Measurements from ENCODE around the gene TTC12. TPM values are rescaled to one million over a fixed set of nuclear protein-coding genes. Genes with fewer than 3 reads are reported as not detected.

The TTC12 gene
- total RNA-seq, 1 experiment from 2014 or later: 7.6 TPM

- TF ChIP-seq, protein P1, sequence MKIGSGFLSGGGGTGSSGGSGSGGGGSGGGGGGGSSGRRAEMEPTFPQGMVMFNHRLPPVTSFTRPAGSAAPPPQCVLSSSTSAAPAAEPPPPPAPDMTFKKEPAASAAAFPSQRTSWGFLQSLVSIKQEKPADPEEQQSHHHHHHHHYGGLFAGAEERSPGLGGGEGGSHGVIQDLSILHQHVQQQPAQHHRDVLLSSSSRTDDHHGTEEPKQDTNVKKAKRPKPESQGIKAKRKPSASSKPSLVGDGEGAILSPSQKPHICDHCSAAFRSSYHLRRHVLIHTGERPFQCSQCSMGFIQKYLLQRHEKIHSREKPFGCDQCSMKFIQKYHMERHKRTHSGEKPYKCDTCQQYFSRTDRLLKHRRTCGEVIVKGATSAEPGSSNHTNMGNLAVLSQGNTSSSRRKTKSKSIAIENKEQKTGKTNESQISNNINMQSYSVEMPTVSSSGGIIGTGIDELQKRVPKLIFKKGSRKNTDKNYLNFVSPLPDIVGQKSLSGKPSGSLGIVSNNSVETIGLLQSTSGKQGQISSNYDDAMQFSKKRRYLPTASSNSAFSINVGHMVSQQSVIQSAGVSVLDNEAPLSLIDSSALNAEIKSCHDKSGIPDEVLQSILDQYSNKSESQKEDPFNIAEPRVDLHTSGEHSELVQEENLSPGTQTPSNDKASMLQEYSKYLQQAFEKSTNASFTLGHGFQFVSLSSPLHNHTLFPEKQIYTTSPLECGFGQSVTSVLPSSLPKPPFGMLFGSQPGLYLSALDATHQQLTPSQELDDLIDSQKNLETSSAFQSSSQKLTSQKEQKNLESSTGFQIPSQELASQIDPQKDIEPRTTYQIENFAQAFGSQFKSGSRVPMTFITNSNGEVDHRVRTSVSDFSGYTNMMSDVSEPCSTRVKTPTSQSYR (CRISPR knock-in tag; IDR thresholded peaks at IDR 0.05): no peak
- TF ChIP-seq, protein P2, sequence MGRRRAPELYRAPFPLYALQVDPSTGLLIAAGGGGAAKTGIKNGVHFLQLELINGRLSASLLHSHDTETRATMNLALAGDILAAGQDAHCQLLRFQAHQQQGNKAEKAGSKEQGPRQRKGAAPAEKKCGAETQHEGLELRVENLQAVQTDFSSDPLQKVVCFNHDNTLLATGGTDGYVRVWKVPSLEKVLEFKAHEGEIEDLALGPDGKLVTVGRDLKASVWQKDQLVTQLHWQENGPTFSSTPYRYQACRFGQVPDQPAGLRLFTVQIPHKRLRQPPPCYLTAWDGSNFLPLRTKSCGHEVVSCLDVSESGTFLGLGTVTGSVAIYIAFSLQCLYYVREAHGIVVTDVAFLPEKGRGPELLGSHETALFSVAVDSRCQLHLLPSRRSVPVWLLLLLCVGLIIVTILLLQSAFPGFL (CRISPR knock-in tag; IDR thresholded peaks at IDR 0.05; ENCODE audit: borderline replicate concordance): no peak
- TF ChIP-seq SMAD4 (CRISPR knock-in tag; IDR thresholded peaks at IDR 0.05) (no peak), JAZF1 (CRISPR knock-in tag; IDR thresholded peaks at IDR 0.05) (no peak), NR3C1 (CRISPR knock-in tag; conservative IDR thresholded peaks at IDR 0.05; ENCODE audit: low read depth) (no peak)
- TF ChIP-seq, protein P3, sequence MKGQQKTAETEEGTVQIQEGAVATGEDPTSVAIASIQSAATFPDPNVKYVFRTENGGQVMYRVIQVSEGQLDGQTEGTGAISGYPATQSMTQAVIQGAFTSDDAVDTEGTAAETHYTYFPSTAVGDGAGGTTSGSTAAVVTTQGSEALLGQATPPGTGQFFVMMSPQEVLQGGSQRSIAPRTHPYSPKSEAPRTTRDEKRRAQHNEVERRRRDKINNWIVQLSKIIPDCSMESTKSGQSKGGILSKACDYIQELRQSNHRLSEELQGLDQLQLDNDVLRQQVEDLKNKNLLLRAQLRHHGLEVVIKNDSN (CRISPR knock-in tag; IDR thresholded peaks at IDR 0.05): no peak
- TF ChIP-seq, protein P4, sequence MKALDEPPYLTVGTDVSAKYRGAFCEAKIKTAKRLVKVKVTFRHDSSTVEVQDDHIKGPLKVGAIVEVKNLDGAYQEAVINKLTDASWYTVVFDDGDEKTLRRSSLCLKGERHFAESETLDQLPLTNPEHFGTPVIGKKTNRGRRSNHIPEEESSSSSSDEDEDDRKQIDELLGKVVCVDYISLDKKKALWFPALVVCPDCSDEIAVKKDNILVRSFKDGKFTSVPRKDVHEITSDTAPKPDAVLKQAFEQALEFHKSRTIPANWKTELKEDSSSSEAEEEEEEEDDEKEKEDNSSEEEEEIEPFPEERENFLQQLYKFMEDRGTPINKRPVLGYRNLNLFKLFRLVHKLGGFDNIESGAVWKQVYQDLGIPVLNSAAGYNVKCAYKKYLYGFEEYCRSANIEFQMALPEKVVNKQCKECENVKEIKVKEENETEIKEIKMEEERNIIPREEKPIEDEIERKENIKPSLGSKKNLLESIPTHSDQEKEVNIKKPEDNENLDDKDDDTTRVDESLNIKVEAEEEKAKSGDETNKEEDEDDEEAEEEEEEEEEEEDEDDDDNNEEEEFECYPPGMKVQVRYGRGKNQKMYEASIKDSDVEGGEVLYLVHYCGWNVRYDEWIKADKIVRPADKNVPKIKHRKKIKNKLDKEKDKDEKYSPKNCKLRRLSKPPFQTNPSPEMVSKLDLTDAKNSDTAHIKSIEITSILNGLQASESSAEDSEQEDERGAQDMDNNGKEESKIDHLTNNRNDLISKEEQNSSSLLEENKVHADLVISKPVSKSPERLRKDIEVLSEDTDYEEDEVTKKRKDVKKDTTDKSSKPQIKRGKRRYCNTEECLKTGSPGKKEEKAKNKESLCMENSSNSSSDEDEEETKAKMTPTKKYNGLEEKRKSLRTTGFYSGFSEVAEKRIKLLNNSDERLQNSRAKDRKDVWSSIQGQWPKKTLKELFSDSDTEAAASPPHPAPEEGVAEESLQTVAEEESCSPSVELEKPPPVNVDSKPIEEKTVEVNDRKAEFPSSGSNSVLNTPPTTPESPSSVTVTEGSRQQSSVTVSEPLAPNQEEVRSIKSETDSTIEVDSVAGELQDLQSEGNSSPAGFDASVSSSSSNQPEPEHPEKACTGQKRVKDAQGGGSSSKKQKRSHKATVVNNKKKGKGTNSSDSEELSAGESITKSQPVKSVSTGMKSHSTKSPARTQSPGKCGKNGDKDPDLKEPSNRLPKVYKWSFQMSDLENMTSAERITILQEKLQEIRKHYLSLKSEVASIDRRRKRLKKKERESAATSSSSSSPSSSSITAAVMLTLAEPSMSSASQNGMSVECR (CRISPR knock-in tag; IDR thresholded peaks at IDR 0.05; ENCODE audit: borderline replicate concordance): no peak
- TF ChIP-seq, protein P5, sequence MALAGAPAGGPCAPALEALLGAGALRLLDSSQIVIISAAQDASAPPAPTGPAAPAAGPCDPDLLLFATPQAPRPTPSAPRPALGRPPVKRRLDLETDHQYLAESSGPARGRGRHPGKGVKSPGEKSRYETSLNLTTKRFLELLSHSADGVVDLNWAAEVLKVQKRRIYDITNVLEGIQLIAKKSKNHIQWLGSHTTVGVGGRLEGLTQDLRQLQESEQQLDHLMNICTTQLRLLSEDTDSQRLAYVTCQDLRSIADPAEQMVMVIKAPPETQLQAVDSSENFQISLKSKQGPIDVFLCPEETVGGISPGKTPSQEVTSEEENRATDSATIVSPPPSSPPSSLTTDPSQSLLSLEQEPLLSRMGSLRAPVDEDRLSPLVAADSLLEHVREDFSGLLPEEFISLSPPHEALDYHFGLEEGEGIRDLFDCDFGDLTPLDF (CRISPR knock-in tag; IDR thresholded peaks at IDR 0.05): no peak
These were observed 80.5 kb downstream of the TTC12 start (continued) for GRCh38 chr11:113394919-113395318.

DNA sequence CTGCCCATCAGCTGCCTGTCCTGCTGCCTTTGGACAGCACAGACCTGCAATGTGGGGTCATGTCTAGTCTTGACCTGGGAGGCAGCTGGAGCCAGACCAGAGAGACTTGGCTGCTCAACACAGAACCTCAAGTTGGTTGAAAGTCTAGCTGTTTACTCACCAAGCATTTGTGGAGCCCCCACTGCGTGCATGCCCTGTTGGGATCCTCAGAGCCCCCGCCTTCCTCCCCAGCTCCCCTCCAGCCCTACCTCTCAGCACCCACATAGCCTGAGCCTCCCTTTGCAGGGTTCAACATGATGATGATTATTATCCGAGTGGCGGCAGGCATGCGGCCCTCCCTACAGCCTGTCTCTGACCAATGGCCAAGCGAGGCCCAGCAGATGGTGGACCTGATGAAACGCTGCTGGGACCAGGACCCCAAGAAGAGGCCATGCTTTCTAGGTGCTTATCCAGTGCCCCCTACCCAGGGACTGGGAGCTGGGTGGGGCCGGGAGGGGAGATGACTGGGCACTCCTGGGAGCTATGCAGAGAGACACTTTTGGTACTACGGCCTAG is 81.5 kb downstream of the TTC12 start:
- DNase-seq (ENCODE audit: low spot score): no peak
- POLR2A ChIA-PET: no interaction called here
- no peaks in the 10 kb centered on the region for H3K4me1 Mint-ChIP-seq
- no peak overlapping the region for H3K4me3 Mint-ChIP-seq
- H3K9me3 Mint-ChIP-seq: no peaks in the 10 kb centered on the region
- CTCF ChIA-PET: no interaction called here
- ATAC-seq: no peak
- H3K36me3 Mint-ChIP-seq: no peaks in the 10 kb centered on the region
- H3K27me3 Mint-ChIP-seq (ENCODE audit: low read depth): no peaks in the 10 kb centered on the region; the same call in none of the 2 replicates
- no peak overlapping the region for H3K27ac Mint-ChIP-seq
- TF ChIP-seq ZNF423 (CRISPR knock-in tag; IDR thresholded peaks at IDR 0.05) (no peak), ZNF219 (CRISPR knock-in tag; IDR thresholded peaks at IDR 0.05; ENCODE audit: borderline replicate concordance) (no peak), NFYB (CRISPR knock-in tag; conservative IDR thresholded peaks at IDR 0.05; ENCODE audit: low read depth) (no peak), JAZF1 (CRISPR knock-in tag; IDR thresholded peaks at IDR 0.05) (no peak), ZNF138 (CRISPR knock-in tag; conservative IDR thresholded peaks at IDR 0.05) (no peak), ZNF396 (CRISPR knock-in tag; IDR thresholded peaks at IDR 0.05; ENCODE audit: borderline replicate concordance) (no peak)
- TF ChIP-seq, protein P6, sequence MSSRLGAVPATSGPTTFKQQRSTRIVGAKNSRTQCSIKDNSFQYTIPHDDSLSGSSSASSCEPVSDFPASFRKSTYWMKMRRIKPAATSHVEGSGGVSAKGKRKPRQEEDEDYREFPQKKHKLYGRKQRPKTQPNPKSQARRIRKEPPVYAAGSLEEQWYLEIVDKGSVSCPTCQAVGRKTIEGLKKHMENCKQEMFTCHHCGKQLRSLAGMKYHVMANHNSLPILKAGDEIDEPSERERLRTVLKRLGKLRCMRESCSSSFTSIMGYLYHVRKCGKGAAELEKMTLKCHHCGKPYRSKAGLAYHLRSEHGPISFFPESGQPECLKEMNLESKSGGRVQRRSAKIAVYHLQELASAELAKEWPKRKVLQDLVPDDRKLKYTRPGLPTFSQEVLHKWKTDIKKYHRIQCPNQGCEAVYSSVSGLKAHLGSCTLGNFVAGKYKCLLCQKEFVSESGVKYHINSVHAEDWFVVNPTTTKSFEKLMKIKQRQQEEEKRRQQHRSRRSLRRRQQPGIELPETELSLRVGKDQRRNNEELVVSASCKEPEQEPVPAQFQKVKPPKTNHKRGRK (CRISPR knock-in tag; IDR thresholded peaks at IDR 0.05; ENCODE audit: borderline replicate concordance): no peak
- TF ChIP-seq, protein P7, sequence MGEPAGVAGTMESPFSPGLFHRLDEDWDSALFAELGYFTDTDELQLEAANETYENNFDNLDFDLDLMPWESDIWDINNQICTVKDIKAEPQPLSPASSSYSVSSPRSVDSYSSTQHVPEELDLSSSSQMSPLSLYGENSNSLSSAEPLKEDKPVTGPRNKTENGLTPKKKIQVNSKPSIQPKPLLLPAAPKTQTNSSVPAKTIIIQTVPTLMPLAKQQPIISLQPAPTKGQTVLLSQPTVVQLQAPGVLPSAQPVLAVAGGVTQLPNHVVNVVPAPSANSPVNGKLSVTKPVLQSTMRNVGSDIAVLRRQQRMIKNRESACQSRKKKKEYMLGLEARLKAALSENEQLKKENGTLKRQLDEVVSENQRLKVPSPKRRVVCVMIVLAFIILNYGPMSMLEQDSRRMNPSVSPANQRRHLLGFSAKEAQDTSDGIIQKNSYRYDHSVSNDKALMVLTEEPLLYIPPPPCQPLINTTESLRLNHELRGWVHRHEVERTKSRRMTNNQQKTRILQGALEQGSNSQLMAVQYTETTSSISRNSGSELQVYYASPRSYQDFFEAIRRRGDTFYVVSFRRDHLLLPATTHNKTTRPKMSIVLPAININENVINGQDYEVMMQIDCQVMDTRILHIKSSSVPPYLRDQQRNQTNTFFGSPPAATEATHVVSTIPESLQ (CRISPR knock-in tag; IDR thresholded peaks at IDR 0.05): no peak
- TF ChIP-seq, protein P8, sequence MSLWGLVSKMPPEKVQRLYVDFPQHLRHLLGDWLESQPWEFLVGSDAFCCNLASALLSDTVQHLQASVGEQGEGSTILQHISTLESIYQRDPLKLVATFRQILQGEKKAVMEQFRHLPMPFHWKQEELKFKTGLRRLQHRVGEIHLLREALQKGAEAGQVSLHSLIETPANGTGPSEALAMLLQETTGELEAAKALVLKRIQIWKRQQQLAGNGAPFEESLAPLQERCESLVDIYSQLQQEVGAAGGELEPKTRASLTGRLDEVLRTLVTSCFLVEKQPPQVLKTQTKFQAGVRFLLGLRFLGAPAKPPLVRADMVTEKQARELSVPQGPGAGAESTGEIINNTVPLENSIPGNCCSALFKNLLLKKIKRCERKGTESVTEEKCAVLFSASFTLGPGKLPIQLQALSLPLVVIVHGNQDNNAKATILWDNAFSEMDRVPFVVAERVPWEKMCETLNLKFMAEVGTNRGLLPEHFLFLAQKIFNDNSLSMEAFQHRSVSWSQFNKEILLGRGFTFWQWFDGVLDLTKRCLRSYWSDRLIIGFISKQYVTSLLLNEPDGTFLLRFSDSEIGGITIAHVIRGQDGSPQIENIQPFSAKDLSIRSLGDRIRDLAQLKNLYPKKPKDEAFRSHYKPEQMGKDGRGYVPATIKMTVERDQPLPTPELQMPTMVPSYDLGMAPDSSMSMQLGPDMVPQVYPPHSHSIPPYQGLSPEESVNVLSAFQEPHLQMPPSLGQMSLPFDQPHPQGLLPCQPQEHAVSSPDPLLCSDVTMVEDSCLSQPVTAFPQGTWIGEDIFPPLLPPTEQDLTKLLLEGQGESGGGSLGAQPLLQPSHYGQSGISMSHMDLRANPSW (CRISPR knock-in tag; conservative IDR thresholded peaks at IDR 0.05; ENCODE audit: low read depth): no peak
